ENCODE results near the gene SELENON.

The SELENON gene

DNA sequence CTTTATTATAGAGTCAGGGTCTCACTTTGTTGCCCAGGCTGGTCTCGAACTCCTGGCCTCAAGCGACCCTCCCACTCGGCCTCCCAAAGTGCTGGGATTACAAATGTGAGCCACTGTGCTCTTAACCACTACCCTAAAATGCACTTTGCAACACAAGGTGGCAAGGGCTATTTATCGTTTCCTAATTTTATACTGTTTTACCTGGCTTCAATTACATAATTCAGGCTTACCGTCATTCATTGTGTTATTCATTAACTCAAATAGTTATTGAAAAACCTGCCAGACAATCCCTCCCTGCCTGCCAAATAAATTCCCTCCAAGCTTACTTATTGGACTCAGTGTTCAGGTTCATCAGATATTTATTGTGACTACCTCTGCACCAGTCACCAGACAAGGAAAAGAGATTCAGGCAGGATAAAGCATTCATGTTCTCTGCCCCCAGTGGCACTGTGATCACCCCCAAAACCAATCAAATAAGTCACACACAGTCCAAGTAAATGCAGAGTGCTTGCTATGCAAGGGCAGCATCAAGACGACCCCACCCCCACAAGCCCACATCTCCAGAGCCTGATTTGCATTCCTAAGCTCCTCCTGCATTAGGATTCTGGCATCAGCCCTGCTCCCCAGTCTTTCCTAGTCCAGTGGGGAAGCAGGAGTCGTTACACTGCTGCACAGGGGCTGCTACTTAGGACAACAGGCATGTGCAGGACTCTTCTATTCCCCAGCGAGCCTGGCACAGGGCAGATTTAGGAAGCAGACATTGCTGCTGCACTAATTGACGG is 67.4 kb downstream of the SELENON start:
- no peak for DNase-seq

Data from islet precursor cell (in vitro differentiated cells).